ENCODE measurements around the gene HNRNPDL. TPM values are rescaled to one million over a fixed set of nuclear protein-coding genes. Genes with fewer than 3 reads are reported as not detected.

Gene HNRNPDL
- total and polyA plus RNA-seq, 2 of the 13 experiments (the other 11 are each of a cell fraction or from before 2014, with no cell fraction given) = 167 to 414 TPM

GRCh38 chr4:82428526-82428968 is 1.7 kb downstream of the HNRNPDL start (continued):
- no peak for TF ChIP-seq HOXA7 (CRISPR knock-in tag; IDR thresholded peaks at IDR 0.05)
- no peak for TF ChIP-seq ZNF670 (CRISPR knock-in tag; IDR thresholded peaks at IDR 0.05; ENCODE audit: borderline replicate concordance)
- no peak for TF ChIP-seq ATF5 (CRISPR knock-in tag; IDR thresholded peaks at IDR 0.05; ENCODE audit: low read depth)
- TF ChIP-seq BCL6 (CRISPR knock-in tag; IDR thresholded peaks at IDR 0.05) = 0 out of 2 replicates have a peak, but pooled peaks have one; percentile 5
- 0 out of 2 replicates have a peak, but pooled peaks have one; percentile 48 for TF ChIP-seq ELF4 (CRISPR knock-in tag; IDR thresholded peaks at IDR 0.05; ENCODE audit: borderline replicate concordance)
- TF ChIP-seq, protein P1, sequence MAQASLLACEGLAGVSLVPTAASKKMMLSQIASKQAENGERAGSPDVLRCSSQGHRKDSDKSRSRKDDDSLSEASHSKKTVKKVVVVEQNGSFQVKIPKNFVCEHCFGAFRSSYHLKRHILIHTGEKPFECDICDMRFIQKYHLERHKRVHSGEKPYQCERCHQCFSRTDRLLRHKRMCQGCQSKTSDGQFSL (CRISPR knock-in tag; IDR thresholded peaks at IDR 0.05) = no peak
- TF ChIP-seq HCFC1 (IDR thresholded peaks at IDR 0.05; ENCODE audit: low read depth, low read length) = no peak
- no peak for TF ChIP-seq PHF20 (CRISPR knock-in tag; IDR thresholded peaks at IDR 0.05)
- no peak for TF ChIP-seq SETDB1 (CRISPR knock-in tag; IDR thresholded peaks at IDR 0.05; ENCODE audit: borderline replicate concordance)
- no peak for TF ChIP-seq ZNF83 (CRISPR knock-in tag; IDR thresholded peaks at IDR 0.05; ENCODE audit: borderline replicate concordance)
- TF ChIP-seq, protein P2, sequence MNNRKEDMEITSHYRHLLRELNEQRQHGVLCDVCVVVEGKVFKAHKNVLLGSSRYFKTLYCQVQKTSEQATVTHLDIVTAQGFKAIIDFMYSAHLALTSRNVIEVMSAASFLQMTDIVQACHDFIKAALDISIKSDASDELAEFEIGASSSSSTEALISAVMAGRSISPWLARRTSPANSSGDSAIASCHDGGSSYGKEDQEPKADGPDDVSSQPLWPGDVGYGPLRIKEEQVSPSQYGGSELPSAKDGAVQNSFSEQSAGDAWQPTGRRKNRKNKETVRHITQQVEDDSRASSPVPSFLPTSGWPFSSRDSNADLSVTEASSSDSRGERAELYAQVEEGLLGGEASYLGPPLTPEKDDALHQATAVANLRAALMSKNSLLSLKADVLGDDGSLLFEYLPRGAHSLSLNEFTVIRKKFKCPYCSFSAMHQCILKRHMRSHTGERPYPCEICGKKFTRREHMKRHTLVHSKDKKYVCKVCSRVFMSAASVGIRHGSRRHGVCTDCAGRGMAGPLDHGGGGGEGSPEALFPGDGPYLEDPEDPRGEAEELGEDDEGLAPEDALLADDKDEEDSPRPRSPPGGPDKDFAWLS (CRISPR knock-in tag; IDR thresholded peaks at IDR 0.05; ENCODE audit: borderline replicate concordance) = no peak
- TF ChIP-seq STAG1 (CRISPR knock-in tag; IDR thresholded peaks at IDR 0.05) = no peak
- no peak for TF ChIP-seq NCOA5 (CRISPR knock-in tag; IDR thresholded peaks at IDR 0.05)
- TF ChIP-seq CHD4 (IDR thresholded peaks at IDR 0.05; ENCODE audit: borderline replicate concordance, low read length) = no peak
- no peak for TF ChIP-seq NFYB (CRISPR knock-in tag; IDR thresholded peaks at IDR 0.05)
- TF ChIP-seq KAT2B (IDR thresholded peaks at IDR 0.05; ENCODE audit: borderline replicate concordance, low read depth, low read length) = no peak
- TF ChIP-seq RXRA (CRISPR knock-in tag; IDR thresholded peaks at IDR 0.05) = no peak
- no peak for TF ChIP-seq JUN (CRISPR knock-in tag; IDR thresholded peaks at IDR 0.05)
- TF ChIP-seq PRDM15 (CRISPR knock-in tag; IDR thresholded peaks at IDR 0.05) = no peak
- TF ChIP-seq, protein P3, sequence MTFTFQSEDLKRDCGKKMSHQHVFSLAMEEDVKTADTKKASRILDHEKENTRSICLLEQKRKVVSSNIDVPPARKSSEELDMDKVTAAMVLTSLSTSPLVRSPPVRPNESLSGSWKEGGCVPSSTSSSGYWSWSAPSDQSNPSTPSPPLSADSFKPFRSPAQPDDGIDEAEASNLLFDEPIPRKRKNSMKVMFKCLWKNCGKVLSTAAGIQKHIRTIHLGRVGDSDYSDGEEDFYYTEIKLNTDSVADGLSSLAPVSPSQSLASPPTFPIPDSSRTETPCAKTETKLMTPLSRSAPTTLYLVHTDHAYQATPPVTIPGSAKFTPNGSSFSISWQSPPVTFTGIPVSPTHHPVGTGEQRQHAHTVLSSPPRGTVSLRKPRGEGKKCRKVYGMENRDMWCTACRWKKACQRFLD (CRISPR knock-in tag; IDR thresholded peaks at IDR 0.05; ENCODE audit: borderline replicate concordance) = no peak
